ENCODE data around the gene HEBP1.

Gene HEBP1

GRCh38 chr12:13004986-13005385, 4.9 kb upstream of the HEBP1 start:
- Histone ChIP-seq H3K4me2 (ENCODE audit: low read length) (no peak overlapping the region), H3K27ac (ENCODE audit: low read depth, low read length) (no peak overlapping the region), H3K4me3 (ENCODE audit: low read length) (no peak overlapping the region), H3K36me3 (ENCODE audit: control insufficient read depth, low read length) (no peaks in the 10 kb centered on the region), H3K9me3 (ENCODE audit: control insufficient read depth, insufficient read depth, low read length) (no peaks in the 10 kb centered on the region), H3K9me2 (replicated peaks; ENCODE audit: control insufficient read depth, low read length) (no peaks in the 10 kb centered on the region), H3K79me2 (ENCODE audit: control insufficient read depth, low read length) (no peaks in the 10 kb centered on the region), H3K27me3 (ENCODE audit: control insufficient read depth, low read length) (peaks cover 33% of the 10 kb centered on the region), H3K4me1 (ENCODE audit: control insufficient read depth, low read length) (peaks cover 10% of the 10 kb centered on the region), H3F3A (ENCODE audit: control insufficient read depth, insufficient read depth) (no peaks in the 10 kb centered on the region), H4K20me1 (ENCODE audit: control insufficient read depth, insufficient read depth, low read depth, low read length) (no peaks in the 10 kb centered on the region)
- TF ChIP-seq EZH2phosphoT487 (IDR thresholded peaks at IDR 0.05; ENCODE audit: borderline replicate concordance, low read length): no peak
- no peak for TF ChIP-seq CTCF (IDR thresholded peaks at IDR 0.05; ENCODE audit: low read depth, low read length, poor library complexity, severe bottlenecking)

- Histone ChIP-seq H3K36me3 (ENCODE audit: control insufficient read depth, low read length) (no peaks in the 10 kb centered on the region), H3K4me3 (ENCODE audit: low read length) (no peak overlapping the region), H3K27me3 (ENCODE audit: control insufficient read depth, low read length) (peaks cover 38% of the 10 kb centered on the region), H3K9me3 (ENCODE audit: control insufficient read depth, insufficient read depth, low read length) (no peaks in the 10 kb centered on the region), H3K79me2 (ENCODE audit: control insufficient read depth, low read length) (no peaks in the 10 kb centered on the region), H3K4me1 (ENCODE audit: control insufficient read depth, low read length) (peaks cover 14% of the 10 kb centered on the region), H3K27ac (ENCODE audit: low read depth, low read length) (no peak overlapping the region), H4K20me1 (ENCODE audit: control insufficient read depth, insufficient read depth, low read depth, low read length) (no peaks in the 10 kb centered on the region), H3K9me2 (replicated peaks; ENCODE audit: control insufficient read depth, low read length) (no peaks in the 10 kb centered on the region), H3F3A (ENCODE audit: control insufficient read depth, insufficient read depth) (no peaks in the 10 kb centered on the region), H3K4me2 (ENCODE audit: low read length) (no peak overlapping the region)
- TF ChIP-seq EZH2phosphoT487 (IDR thresholded peaks at IDR 0.05; ENCODE audit: borderline replicate concordance, low read length) (no peak), CTCF (IDR thresholded peaks at IDR 0.05; ENCODE audit: low read depth, low read length, poor library complexity, severe bottlenecking) (no peak)
Observed at GRCh38 chr12:13004361-13004760, 4.3 kb upstream of the HEBP1 start.

- peaks cover 41% of the 10 kb centered on the region for H3K27me3 ChIP-seq (ENCODE audit: control insufficient read depth, low read length)
- H3K9me2 ChIP-seq (replicated peaks; ENCODE audit: control insufficient read depth, low read length): no peaks in the 10 kb centered on the region
- H3F3A ChIP-seq (ENCODE audit: control insufficient read depth, insufficient read depth): no peaks in the 10 kb centered on the region
- no peaks in the 10 kb centered on the region for H4K20me1 ChIP-seq (ENCODE audit: control insufficient read depth, insufficient read depth, low read depth, low read length)
- H3K9me3 ChIP-seq (ENCODE audit: control insufficient read depth, insufficient read depth, low read length): no peaks in the 10 kb centered on the region
- H3K27ac ChIP-seq (ENCODE audit: low read depth, low read length): no peak overlapping the region
- H3K4me1 ChIP-seq (ENCODE audit: control insufficient read depth, low read length): peaks cover 14% of the 10 kb centered on the region
- no peaks in the 10 kb centered on the region for H3K36me3 ChIP-seq (ENCODE audit: control insufficient read depth, low read length)
- no peak overlapping the region for H3K4me3 ChIP-seq (ENCODE audit: low read length)
- TF ChIP-seq CTCF (IDR thresholded peaks at IDR 0.05; ENCODE audit: low read depth, low read length, poor library complexity, severe bottlenecking) (no peak), EZH2phosphoT487 (IDR thresholded peaks at IDR 0.05; ENCODE audit: borderline replicate concordance, low read length) (no peak)
- H3K4me2 ChIP-seq (ENCODE audit: low read length): no peak overlapping the region
- no peaks in the 10 kb centered on the region for H3K79me2 ChIP-seq (ENCODE audit: control insufficient read depth, low read length)
Observed at GRCh38 chr12:13002301-13003097, 2.4 kb upstream of the HEBP1 start.

Measured in DOHH2 (cell line).